IgD-negative memory B cell (primary cell): ENCODE measurements around the gene KRT6B. TPM values are rescaled to one million over a fixed set of nuclear protein-coding genes. Genes with fewer than 3 reads are reported as not detected.
"Not testable (repeated sequence)": the region's sequence is repeated elsewhere in the genome, so short reads cannot be mapped to it uniquely, and the experiment has no call there.

Experiments used
- H3K27ac Mint-ChIP-seq, 3 donors: one replicate each; pipeline ENCODE4 v1.8.0; 2020 to 2022; ENCODE audit warnings: mild to moderate bottlenecking in 3 of 3, mixed read lengths in 3 of 3, moderate library complexity in 1 of 3
- H3K27me3 Mint-ChIP-seq: one replicate; pipeline ENCODE4 v1.8.0; 2021; ENCODE audit warnings: mixed read lengths
- H3K36me3 Mint-ChIP-seq: one replicate; pipeline ENCODE4 v1.8.0; 2020; ENCODE audit warnings: mild to moderate bottlenecking, mixed read lengths
- H3K4me1 Mint-ChIP-seq, 3 donors: one replicate each; pipeline ENCODE4 v1.8.0; 2020 to 2022; ENCODE audit warnings: mixed read lengths in 3 of 3, mild to moderate bottlenecking in 1 of 3
- H3K4me3 Mint-ChIP-seq, 4 donors: one replicate each; pipeline ENCODE4 v1.8.0; 2020 to 2022; ENCODE audit warnings: mild to moderate bottlenecking in 4 of 4, mixed read lengths in 4 of 4, moderate library complexity in 3 of 4
- H3K9me3 Mint-ChIP-seq, 3 donors: one replicate each; pipeline ENCODE4 v1.8.0; 2020 to 2021; ENCODE audit warnings: mixed read lengths in 3 of 3, mild to moderate bottlenecking in 1 of 3
- polyA plus RNA-seq: library from polyadenylated mRNA; unstranded; fragments of 300-500 nt; fragmentation: Illumina TruSeq; gene quantifications from one replicate; pipeline ENCODE4 v1.2.3, GENCODE V29; 2021

Gene KRT6B
- polyA plus RNA-seq, 1 donor from 2014 or later = not detected

DNA sequence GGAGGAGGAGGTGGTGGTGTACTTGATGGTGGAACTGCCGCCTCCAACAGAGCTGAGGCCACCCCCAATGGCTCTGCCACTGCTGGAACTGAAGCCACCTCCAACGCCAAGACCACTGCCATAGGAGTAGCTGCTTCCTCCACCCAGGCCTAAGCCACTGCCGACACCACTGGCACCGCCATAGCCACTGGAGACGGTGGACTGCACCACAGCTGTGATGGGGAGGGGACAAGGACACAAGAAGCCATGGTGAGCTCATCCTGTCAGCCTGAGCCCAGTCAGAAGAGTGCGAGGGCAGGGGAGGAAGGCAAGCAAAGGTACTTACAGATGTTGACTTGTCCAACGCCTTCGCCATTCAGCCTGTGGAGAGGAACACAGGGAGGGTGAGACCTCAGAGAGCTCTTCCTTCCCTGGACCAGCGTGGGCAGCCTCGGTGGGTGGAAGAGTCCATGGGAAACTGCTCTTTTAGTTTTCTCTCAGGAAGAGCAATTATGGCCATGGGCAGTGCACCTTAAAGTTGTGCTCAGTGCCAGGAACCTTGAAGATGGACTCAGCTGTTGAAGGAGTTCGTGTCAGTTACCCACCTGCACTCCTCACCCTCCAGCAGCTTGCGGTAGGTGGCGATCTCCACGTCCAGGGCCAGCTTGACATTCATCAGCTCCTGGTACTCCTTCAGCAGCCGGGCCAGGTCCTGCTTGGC lies 35.9 kb upstream of the KRT6B start:
- Mint-ChIP-seq H3K9me3 (peaks cover 0 to 13% (median 7%) of the 10 kb centered on the region in 3 donors), H3K27me3 (peaks cover 29% of the 10 kb centered on the region)
- H3K4me1 Mint-ChIP-seq, H3K4me3 Mint-ChIP-seq, H3K27ac Mint-ChIP-seq, H3K36me3 Mint-ChIP-seq: not testable (repeated sequence)

DNA sequence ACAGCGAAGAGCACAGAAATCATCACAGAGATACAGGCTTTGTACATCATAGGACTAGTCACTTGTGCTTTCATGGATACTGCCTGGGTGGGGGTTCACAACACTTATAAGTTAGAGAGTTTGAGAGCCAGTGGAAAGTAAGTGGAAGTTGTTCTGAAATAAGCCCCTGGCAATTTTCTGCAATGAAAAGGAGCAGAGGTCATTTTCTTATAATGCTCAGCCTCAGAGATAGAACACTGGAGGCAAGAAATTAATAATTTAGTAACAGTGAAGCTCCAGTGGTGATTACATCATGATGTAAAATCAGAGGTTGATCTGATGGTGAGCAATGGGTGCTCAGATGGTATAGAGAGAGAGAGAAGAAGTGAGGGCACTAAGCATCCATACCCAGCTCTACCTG lies 35.3 kb upstream of the KRT6B start:
- Mint-ChIP-seq H3K9me3 (peaks cover 0 to 13% (median 7%) of the 10 kb centered on the region in 3 donors), H3K27me3 (peaks cover 32% of the 10 kb centered on the region), H3K4me3 (no peak overlapping the region), H3K4me1 (no peaks in the 10 kb centered on the region), H3K36me3 (no peaks in the 10 kb centered on the region), H3K27ac (no peak overlapping the region)

DNA sequence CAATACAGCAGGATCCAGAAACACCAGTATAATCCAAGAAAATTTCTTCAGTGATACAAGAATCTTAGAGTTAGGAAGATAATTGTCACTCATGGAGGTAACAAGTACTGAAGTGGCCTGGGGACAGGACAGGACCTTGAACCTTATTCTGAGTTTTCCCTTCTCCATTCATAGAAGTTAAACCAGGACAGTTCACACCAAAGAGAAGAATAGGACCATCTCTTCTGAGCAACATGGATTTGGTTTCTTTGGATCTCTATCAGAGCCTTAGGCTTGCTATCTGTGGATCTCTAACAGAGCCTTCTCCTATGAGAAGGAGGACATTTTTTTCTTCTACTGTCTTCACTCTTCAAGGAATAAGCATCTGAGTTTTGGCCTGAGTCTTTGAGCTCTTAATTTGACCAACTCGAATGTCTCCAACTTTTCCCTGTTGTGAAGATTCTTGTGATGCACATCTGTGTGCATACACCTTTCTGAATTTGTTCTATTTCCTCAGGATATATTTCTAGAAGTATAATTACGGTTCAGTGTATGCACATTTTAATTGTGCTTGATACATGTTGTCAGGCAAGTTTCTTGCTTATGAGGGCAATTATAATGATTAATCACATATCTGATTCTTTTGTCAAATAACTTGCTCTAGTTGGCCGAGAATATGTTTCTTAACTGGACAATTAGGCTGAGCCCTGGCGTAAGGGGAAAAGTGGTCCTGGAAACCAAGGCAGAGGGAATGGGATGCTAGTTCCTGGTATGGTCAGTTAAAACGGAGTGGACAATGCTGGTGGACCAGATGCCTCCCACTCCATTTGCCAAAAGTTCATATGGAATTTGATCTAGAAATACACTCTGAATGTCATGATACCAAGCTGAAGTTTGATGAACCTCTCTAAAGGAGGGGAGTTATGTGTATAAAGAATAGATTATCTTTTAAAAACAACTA lies 34.5 kb upstream of the KRT6B start:
- no peaks in the 10 kb centered on the region for H3K4me1 Mint-ChIP-seq
- peaks cover 0 to 13% (median 7%) of the 10 kb centered on the region in 3 donors for H3K9me3 Mint-ChIP-seq
- peaks cover 28% of the 10 kb centered on the region for H3K27me3 Mint-ChIP-seq
- H3K27ac Mint-ChIP-seq = no peak overlapping the region
- H3K4me3 Mint-ChIP-seq = no peak overlapping the region
- no peaks in the 10 kb centered on the region for H3K36me3 Mint-ChIP-seq

DNA sequence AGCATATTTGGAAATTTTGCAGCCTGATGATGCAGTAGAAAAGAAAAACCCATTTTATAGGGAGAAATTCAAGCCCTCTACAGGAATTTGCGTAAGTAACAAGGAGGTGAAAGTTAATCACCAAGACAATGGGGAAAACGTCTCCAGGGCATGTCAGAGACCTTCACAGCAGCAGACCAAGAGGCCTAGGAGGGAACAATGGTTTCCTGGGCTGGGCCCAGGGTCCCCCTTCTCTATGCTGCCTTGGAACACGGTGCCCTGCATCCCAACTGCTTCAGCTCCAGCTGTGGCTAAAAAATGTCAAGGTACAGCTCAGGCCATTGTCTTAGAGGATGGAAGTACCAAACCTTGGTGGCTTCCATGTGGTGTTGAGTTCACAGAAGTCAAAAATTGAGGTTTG lies 28.1 kb upstream of the KRT6B start:
- Mint-ChIP-seq H3K4me1 (no peaks in the 10 kb centered on the region), H3K27me3 (peaks cover 16% of the 10 kb centered on the region), H3K36me3 (peaks cover 3% of the 10 kb centered on the region), H3K27ac (no peak overlapping the region), H3K9me3 (peaks cover 4 to 24% (median 7%) of the 10 kb centered on the region in 3 donors), H3K4me3 (no peak overlapping the region)

DNA sequence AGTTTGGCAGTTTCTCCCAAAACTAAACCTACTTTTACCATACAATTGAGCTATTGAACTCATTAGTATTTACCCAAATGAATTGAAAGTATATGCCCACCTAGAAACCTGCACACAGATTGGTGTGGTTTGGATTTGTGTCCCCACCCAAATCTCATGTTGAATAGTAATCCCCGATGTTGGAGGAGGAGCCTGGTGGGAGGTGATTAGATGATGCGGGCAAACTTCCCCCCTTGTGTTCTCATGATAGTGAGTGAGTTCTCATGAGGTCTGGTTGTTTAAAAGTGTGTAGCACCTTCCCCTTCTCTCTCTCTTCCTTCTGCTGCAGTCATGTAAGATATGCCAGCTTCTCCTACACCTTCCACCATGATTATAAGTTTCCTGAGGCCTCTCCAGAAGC lies 25.7 kb upstream of the KRT6B start:
- no peak overlapping the region for H3K27ac Mint-ChIP-seq
- no peaks in the 10 kb centered on the region for H3K4me1 Mint-ChIP-seq
- H3K36me3 Mint-ChIP-seq = peaks cover 3% of the 10 kb centered on the region
- no peak overlapping the region for H3K4me3 Mint-ChIP-seq
- peaks cover 6% of the 10 kb centered on the region for H3K27me3 Mint-ChIP-seq
- peaks cover 4 to 15% (median 4%) of the 10 kb centered on the region in 3 donors for H3K9me3 Mint-ChIP-seq

DNA sequence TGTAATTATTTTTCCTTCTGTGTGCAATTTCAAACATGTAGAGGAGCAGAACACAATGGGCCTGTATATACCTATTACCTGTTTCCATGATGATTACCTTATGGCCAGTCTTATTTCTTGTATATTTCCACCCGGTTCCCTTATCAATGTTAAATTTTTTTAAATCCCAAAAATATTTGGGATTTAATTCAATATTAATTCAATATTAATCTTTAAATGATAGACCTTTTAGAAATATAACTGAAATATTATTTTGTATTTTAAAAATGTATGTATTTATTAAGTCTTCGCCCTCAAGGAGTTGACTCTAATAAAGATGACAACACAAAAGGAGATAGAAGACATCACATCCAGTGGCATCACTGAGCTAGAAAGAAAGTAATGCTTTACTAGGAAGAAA lies 22.3 kb upstream of the KRT6B start:
- Mint-ChIP-seq H3K36me3 (peaks cover 6% of the 10 kb centered on the region), H3K4me1 (no peaks in the 10 kb centered on the region), H3K9me3 (peaks cover 4 to 15% (median 4%) of the 10 kb centered on the region in 3 donors), H3K4me3 (no peak overlapping the region), H3K27me3 (peaks cover 8% of the 10 kb centered on the region), H3K27ac (no peak overlapping the region)

DNA sequence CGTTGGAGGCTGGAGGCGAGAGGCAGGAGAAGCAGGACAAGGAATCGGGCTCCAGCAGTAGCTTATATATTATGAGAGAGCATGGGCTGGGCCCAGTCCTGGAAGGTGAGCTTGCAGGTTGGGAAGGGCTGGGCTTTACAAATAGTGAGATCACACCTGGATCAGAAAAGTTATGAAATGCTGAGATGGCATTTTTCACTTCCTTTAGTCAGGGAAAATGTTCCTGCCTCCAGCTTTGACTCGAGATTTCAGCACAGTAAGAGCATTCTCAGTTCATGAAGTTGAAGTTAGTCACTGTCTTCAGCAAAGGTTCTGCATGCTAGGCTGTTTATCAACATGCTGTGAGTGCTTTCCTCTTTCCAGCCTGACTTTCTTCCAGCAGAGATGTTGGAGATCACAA lies 21.8 kb upstream of the KRT6B start, which contains the start of gene KRT6C:
Gene KRT6C, minus strand, starts transcription at position 38 of the 400 bp plus-strand sequence. CDS start 68 bp downstream, outside the sequence.
- Mint-ChIP-seq H3K9me3 (peaks cover 4 to 15% (median 4%) of the 10 kb centered on the region in 3 donors), H3K4me1 (no peaks in the 10 kb centered on the region), H3K27ac (no peak within 1 kb of the TSS), H3K4me3 (no peak within 1 kb of the TSS), H3K36me3 (peaks cover 6% of the 10 kb centered on the region), H3K27me3 (peaks cover 9% of the 10 kb centered on the region)

DNA sequence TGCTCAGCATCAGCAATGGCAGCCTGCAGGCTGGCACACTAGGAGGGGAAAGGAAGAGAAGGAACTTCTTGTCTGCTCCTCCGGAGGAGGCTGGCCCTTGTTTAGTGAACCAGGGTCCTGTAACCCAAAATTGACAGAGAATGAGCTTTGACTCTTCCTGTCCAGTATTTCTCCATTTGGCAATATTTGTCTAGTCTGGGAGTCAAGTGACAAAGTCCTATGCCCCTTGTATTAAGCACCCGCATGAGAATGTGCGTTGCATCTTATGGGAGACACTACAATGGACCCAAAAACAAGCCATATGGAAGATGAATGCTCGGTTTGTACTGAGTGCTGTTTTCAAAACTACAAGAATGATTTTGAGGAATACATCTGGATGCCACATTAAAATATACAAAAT lies 17.9 kb upstream of the KRT6B start:
- Mint-ChIP-seq H3K27ac (no peak overlapping the region), H3K9me3 (no peaks in the 10 kb centered on the region), H3K4me3 (no peak overlapping the region), H3K27me3 (peaks cover 8% of the 10 kb centered on the region), H3K4me1 (no peaks in the 10 kb centered on the region), H3K36me3 (peaks cover 3% of the 10 kb centered on the region)

DNA sequence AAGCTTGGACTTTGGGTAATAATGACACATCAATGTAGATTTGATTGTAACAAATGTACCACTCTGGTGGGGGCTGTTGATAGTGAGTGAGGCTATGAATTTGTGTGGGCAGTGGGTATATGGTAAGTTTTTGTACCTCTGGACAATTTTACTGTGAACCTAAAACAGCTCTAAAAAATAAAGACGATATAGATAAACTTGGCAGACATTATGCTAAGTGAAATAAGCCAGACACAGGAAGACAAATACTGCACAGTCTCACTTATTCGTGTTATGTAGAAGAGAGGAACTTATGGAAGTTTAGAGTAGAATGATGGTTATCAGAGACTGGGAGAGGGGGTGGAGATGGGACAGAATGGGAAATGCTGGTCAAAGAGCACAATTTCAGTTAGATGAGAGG lies 13.0 kb upstream of the KRT6B start:
- Mint-ChIP-seq H3K4me1 (no peaks in the 10 kb centered on the region), H3K9me3 (no peaks in the 10 kb centered on the region), H3K4me3 (no peak overlapping the region), H3K27ac (no peak overlapping the region), H3K27me3 (peaks cover 5% of the 10 kb centered on the region), H3K36me3 (no peaks in the 10 kb centered on the region)

DNA sequence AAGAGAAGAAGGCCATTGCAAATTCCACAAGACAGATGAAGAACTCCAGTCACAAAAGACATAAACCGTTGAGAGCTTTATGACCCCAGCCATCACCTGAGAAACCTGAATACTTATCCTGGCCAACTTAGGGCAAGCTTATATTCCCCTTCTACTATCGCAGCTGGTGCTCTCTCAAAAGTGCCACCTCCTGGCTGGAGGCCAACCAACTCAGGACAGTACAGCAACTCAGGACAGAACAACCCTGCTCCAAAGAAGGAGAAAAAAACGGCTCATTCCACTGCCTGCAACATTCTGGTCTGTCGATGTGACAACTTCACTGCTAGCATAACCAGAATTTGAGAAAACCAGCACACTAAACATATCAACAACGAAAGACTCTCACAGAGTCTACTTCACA lies 9.7 kb upstream of the KRT6B start:
- no peaks in the 10 kb centered on the region for H3K4me1 Mint-ChIP-seq
- H3K36me3 Mint-ChIP-seq = no peaks in the 10 kb centered on the region
- peaks cover 0 to 1% (median 0%) of the 10 kb centered on the region in 3 donors for H3K9me3 Mint-ChIP-seq
- H3K4me3 Mint-ChIP-seq = no peak overlapping the region
- H3K27me3 Mint-ChIP-seq = peaks cover 2% of the 10 kb centered on the region
- H3K27ac Mint-ChIP-seq = no peak overlapping the region

DNA sequence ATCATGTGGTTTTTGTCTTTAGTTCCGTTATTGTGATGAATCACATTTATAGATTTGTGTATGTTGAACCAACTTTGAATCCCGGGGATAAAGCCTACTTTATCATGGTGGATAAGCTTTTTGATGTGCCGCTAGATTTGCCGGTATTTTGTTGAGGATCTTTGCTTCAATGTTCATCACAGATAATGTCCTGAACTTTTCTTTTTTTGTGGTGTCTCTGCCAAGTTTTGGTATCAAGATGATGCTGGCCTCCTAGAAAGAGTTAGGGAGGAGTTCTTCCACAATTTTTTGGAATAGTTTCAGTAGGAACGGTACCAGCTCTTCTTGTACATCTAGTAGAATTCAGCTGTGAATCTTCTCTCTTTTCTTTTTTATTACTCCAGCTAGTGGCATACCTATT lies 6.9 kb upstream of the KRT6B start:
- Mint-ChIP-seq H3K27me3 (peaks cover 2% of the 10 kb centered on the region), H3K27ac (no peak overlapping the region), H3K4me3 (no peak overlapping the region), H3K4me1 (no peaks in the 10 kb centered on the region), H3K36me3 (no peaks in the 10 kb centered on the region), H3K9me3 (peaks cover 0 to 1% (median 0%) of the 10 kb centered on the region in 3 donors)

DNA sequence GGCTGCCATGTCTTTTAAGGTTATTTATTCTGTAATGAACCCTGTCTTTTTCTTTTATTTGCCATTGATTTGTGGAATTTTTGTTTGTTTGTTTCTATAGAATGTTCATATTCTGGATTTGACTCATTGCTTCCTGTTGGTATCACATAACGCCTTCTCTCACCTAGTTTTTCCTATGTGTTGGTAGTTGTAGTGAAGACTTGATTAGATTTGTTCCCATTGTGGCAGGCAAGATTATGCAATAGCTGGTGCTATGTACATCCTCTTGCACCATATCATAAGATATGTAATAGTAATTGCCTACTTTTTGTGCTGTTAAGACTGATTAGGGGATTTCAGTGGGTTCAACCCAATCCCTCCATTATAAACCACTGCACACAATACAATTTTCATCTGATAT lies 3.9 kb upstream of the KRT6B start:
- H3K4me3 Mint-ChIP-seq = no peak overlapping the region
- peaks cover 4% of the 10 kb centered on the region for H3K27me3 Mint-ChIP-seq
- no peaks in the 10 kb centered on the region for H3K4me1 Mint-ChIP-seq

DNA sequence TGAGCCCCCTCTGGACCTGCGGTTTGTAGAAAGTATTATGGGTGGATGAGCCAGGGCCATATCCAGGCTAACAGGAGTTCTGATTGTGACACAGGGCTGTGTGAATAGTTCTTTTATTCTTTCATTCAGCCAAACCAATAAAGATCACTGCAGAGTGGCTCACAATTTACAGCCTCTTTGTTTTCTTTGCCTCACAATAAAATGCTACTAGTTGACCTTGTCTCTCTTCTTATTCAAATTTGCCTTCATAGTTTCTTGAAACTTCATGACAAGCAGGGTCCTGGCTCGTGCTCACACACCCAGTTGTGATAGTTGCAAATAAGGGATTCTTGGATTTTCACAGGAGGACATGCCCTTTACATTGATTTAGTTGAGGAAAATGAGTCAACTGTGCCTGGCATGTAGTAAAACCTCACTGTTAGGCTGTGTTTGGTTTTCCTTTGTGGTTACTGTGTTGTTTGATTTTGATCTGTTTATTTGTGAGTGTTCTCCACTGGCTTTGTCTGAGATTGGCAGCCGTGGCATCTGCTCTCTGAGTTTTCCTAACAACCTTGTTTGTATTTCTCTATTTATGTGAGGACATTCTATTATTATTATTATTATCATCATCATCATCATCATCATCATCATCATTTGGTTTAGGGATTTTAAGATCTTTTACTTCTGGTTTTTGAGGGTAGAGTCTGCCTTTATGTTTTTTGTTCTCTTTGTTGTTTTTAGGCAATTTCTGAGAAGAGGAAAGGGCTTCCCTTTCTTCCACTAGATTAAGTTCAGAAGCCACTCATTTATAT lies 2.7 kb upstream of the KRT6B start:
- no peak overlapping the region for H3K4me3 Mint-ChIP-seq
- H3K27me3 Mint-ChIP-seq = peaks cover 4% of the 10 kb centered on the region
- H3K27ac Mint-ChIP-seq = no peak overlapping the region
- no peaks in the 10 kb centered on the region for H3K4me1 Mint-ChIP-seq
- no peaks in the 10 kb centered on the region for H3K36me3 Mint-ChIP-seq
- H3K9me3 Mint-ChIP-seq = peaks cover 0 to 1% (median 0%) of the 10 kb centered on the region in 3 donors

More for the DNA sequence above, 3.9 kb upstream of the KRT6B start:
- Mint-ChIP-seq H3K9me3 (peaks cover 0 to 1% (median 0%) of the 10 kb centered on the region in 3 donors), H3K36me3 (no peaks in the 10 kb centered on the region), H3K27ac (no peak overlapping the region)

DNA sequence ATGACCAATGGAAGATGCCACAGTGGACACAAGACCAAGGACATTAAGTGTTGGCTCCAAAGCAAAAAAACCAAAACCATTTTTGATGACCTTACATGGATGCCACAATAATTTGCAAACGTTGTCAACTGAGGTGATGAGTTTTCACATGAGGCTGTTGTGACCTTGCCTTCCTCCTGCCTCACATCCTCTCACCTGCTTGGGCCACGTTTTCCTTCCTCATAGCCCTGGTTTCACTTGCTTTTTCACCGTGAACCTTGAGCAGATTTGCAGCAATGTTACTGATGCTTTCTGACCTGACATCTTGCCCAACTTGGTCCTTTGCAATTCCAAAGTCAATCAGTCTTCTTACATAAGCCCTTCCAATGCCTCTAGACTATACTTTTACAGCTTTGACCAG lies 3.7 kb downstream of the KRT6B start:
- Mint-ChIP-seq H3K4me3 (peak overlapping the region in 1 of 4 donors; percentile 52), H3K9me3 (peaks cover 0 to 3% (median 0%) of the 10 kb centered on the region in 3 donors), H3K27me3 (peaks cover 5% of the 10 kb centered on the region), H3K4me1 (peaks cover 0 to 7% (median 7%) of the 10 kb centered on the region in 3 donors), H3K36me3 (peaks cover 2% of the 10 kb centered on the region), H3K27ac (no peak overlapping the region)

DNA sequence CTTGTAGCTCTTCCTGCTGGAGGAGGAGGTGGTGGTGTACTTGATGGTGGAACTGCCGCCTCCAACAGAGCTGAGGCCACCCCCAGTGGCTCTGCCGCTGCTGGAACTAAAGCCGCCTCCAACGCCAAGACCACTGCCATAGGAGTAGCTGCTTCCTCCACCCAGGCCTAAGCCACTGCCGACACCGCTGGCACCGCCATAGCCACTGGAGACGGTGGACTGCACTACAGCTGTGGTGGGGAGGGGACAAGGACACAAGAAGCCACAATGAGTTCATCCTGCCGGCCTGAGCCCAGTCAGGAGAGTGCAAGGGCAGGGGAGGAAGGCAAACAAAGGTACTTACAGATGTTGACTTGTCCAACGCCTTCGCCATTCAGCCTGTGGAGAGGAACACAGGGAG lies 4.8 kb downstream of the KRT6B start:
- H3K9me3 Mint-ChIP-seq, H3K27me3 Mint-ChIP-seq, H3K4me1 Mint-ChIP-seq, H3K27ac Mint-ChIP-seq, H3K36me3 Mint-ChIP-seq, H3K4me3 Mint-ChIP-seq: not testable (repeated sequence)
